ENCODE measurements around the gene TBX6.

Gene TBX6

DNA sequence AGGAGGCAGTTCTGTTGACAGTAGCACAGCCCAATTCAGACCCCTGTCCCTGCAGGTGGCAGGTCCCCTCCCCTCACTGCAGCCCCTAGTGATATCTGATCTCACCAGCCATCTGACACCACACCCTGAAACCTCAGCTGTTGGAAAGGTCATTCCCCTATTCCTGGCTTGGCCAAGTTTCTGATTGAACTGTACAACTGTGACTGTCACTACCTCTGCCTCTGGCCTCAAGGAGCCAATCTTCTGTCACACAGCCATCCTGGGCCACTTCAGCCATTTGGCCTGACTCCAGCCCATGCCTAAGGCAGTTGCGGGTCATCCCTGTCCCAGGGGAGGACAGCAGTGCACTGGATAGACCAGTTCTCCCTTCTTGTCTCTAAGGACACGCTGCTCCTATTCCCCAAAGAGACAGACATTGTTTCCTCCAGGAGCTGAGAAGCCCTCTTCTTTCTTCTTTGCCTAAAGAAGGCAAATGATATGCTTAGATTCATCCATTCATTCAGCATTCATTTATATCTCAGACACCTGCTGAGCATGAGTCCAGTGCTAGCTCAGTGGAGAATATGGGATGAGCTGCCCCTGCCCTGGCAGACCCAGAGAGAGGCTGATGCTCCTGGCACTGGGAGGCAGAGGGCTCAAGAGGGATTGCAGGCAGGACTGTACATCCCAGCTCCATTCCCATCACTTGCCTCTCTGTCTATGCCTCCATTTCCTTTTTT lies 30.7 kb downstream of the TBX6 start:
- Histone ChIP-seq H3K36me3 (ENCODE audit: insufficient read depth, insufficient read length, low read length) (peaks cover 14% of the 10 kb centered on the region), H3K4me1 (ENCODE audit: insufficient read depth, insufficient read length) (peaks cover 10% of the 10 kb centered on the region), H3K4me3 (ENCODE audit: insufficient read length, low read depth) (no peak overlapping the region), H3K27me3 (ENCODE audit: insufficient read depth, insufficient read length) (no peaks in the 10 kb centered on the region), H3K9me3 (ENCODE audit: insufficient read depth, low read length) (no peaks in the 10 kb centered on the region), H3K9ac (ENCODE audit: insufficient read length, low read depth) (peak overlapping the region; percentile 14)
- no peak for DNase-seq (ENCODE audit: low read depth, low spot score)
- no peak for TF ChIP-seq SUZ12 (IDR thresholded peaks at IDR 0.05; ENCODE audit: extremely low read depth, insufficient read depth, insufficient read length)
- no peak for TF ChIP-seq ZNF274 (IDR thresholded peaks at IDR 0.05; ENCODE audit: low read depth, low read length)
- no peak for TF ChIP-seq YY1 (IDR thresholded peaks at IDR 0.05; ENCODE audit: insufficient read depth, insufficient read length)

DNA sequence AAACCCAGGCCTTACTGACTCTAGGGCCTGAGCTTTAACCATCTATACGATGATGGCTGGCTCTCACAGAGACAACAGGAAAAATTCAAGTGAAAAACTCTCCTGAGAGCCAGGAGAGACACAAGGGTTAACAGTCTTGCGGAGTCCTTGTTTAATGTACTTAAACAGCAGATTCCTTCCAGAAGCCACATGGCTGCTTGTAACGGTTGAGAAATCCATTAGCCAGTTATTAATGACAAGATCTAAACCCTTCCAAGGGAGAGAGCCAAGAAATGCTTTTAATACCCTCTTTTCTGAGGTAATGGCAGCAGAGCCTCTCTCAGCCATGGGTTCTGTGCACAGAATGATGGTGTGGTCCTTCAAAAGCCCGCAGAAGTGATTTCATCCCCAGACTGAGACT lies 31.4 kb downstream of the TBX6 start:
- H3K27me3 ChIP-seq (ENCODE audit: insufficient read depth, insufficient read length): no peaks in the 10 kb centered on the region
- H3K9me3 ChIP-seq (ENCODE audit: insufficient read depth, low read length): no peaks in the 10 kb centered on the region
- TF ChIP-seq ZNF274 (IDR thresholded peaks at IDR 0.05; ENCODE audit: low read depth, low read length) (no peak), YY1 (IDR thresholded peaks at IDR 0.05; ENCODE audit: insufficient read depth, insufficient read length) (no peak), SUZ12 (IDR thresholded peaks at IDR 0.05; ENCODE audit: extremely low read depth, insufficient read depth, insufficient read length) (no peak)
- H3K4me1 ChIP-seq (ENCODE audit: insufficient read depth, insufficient read length): peaks cover 10% of the 10 kb centered on the region
- DNase-seq (ENCODE audit: low read depth, low spot score): no peak
- no peak overlapping the region for H3K9ac ChIP-seq (ENCODE audit: insufficient read length, low read depth)
- no peak overlapping the region for H3K4me3 ChIP-seq (ENCODE audit: insufficient read length, low read depth)
- H3K36me3 ChIP-seq (ENCODE audit: insufficient read depth, insufficient read length, low read length): peaks cover 11% of the 10 kb centered on the region

DNA sequence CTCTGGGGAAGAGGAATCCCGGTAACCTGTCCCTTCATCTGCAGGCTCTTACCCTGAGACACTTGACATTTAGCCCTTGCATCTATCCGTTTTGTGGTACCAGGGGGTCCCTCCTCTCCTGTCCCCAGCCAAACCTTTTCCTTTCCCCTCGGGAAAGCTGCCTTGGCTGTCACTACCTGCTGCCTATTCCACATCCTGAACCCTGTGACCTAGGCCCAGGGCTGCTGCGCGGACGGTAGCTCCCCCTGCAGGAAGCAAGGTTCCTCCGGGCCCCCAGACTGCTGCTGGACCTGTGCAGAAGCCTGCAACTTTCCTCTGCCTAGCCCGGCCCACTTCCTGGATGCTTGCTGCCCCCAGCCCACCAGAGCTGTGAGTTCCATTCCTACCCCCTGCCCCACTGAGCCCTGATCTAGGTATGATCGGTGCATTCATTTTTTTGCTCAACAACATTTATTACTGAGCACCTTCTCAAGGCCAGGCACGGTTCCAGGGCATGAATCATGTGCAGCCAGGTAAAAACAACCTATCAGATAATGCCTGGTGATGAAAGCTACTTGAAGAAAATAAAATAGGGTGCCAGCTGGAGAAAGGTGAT lies 36.7 kb downstream of the TBX6 start:
- no peak overlapping the region for H3K4me3 ChIP-seq (ENCODE audit: insufficient read length, low read depth)
- H3K36me3 ChIP-seq (ENCODE audit: insufficient read depth, insufficient read length, low read length): peaks cover 11% of the 10 kb centered on the region
- TF ChIP-seq YY1 (IDR thresholded peaks at IDR 0.05; ENCODE audit: insufficient read depth, insufficient read length) (no peak), ZNF274 (IDR thresholded peaks at IDR 0.05; ENCODE audit: low read depth, low read length) (no peak), SUZ12 (IDR thresholded peaks at IDR 0.05; ENCODE audit: extremely low read depth, insufficient read depth, insufficient read length) (no peak)
- H3K9me3 ChIP-seq (ENCODE audit: insufficient read depth, low read length): no peaks in the 10 kb centered on the region
- H3K4me1 ChIP-seq (ENCODE audit: insufficient read depth, insufficient read length): peaks cover 10% of the 10 kb centered on the region
- H3K9ac ChIP-seq (ENCODE audit: insufficient read length, low read depth): peak overlapping the region; percentile 51
- no peaks in the 10 kb centered on the region for H3K27me3 ChIP-seq (ENCODE audit: insufficient read depth, insufficient read length)
- no peak for DNase-seq (ENCODE audit: low read depth, low spot score)

DNA sequence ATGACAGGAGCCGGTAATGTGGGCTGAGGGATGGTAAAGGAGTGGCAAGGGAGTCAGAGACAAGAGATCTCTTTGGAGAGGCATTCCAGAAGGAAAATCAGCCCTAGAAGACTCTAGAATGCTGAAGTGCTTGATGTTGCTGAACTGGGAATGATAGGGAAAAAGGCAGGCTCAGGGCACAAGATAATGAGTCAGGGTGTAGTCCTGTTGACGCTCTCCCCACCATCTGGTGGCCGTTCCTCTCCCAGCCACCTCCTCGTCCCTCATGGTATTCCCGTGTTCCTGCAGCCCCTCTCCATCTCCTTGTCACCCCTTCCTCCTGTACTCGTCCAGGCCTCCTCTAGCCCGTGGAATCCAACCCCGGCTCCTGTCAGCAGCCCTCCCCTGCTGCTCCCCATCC lies 37.3 kb downstream of the TBX6 start:
- no peak for DNase-seq (ENCODE audit: low read depth, low spot score)
- no peak overlapping the region for H3K4me3 ChIP-seq (ENCODE audit: insufficient read length, low read depth)
- peaks cover 10% of the 10 kb centered on the region for H3K4me1 ChIP-seq (ENCODE audit: insufficient read depth, insufficient read length)
- H3K9me3 ChIP-seq (ENCODE audit: insufficient read depth, low read length): no peaks in the 10 kb centered on the region
- H3K9ac ChIP-seq (ENCODE audit: insufficient read length, low read depth): peak overlapping the region; percentile 51
- no peaks in the 10 kb centered on the region for H3K27me3 ChIP-seq (ENCODE audit: insufficient read depth, insufficient read length)
- H3K36me3 ChIP-seq (ENCODE audit: insufficient read depth, insufficient read length, low read length): peaks cover 8% of the 10 kb centered on the region
- TF ChIP-seq YY1 (IDR thresholded peaks at IDR 0.05; ENCODE audit: insufficient read depth, insufficient read length) (no peak), ZNF274 (IDR thresholded peaks at IDR 0.05; ENCODE audit: low read depth, low read length) (no peak), SUZ12 (IDR thresholded peaks at IDR 0.05; ENCODE audit: extremely low read depth, insufficient read depth, insufficient read length) (no peak)

GRCh38 chr16:30053376-30054015 lies 38.2 kb downstream of the TBX6 start:
- no peak for TF ChIP-seq ZNF274 (IDR thresholded peaks at IDR 0.05; ENCODE audit: low read depth, low read length)
- no peak for TF ChIP-seq YY1 (IDR thresholded peaks at IDR 0.05; ENCODE audit: insufficient read depth, insufficient read length)
- TF ChIP-seq SUZ12 (IDR thresholded peaks at IDR 0.05; ENCODE audit: extremely low read depth, insufficient read depth, insufficient read length): no peak
- no peaks in the 10 kb centered on the region for H3K27me3 ChIP-seq (ENCODE audit: insufficient read depth, insufficient read length)
- H3K4me1 ChIP-seq (ENCODE audit: insufficient read depth, insufficient read length): peaks cover 10% of the 10 kb centered on the region
- peak overlapping the region; percentile 82 for H3K4me3 ChIP-seq (ENCODE audit: insufficient read length, low read depth)
- H3K9ac ChIP-seq (ENCODE audit: insufficient read length, low read depth): peak overlapping the region; percentile 88
- no peaks in the 10 kb centered on the region for H3K9me3 ChIP-seq (ENCODE audit: insufficient read depth, low read length)
- DNase-seq (ENCODE audit: low read depth, low spot score): no peak
- peaks cover 2% of the 10 kb centered on the region for H3K36me3 ChIP-seq (ENCODE audit: insufficient read depth, insufficient read length, low read length)

DNA sequence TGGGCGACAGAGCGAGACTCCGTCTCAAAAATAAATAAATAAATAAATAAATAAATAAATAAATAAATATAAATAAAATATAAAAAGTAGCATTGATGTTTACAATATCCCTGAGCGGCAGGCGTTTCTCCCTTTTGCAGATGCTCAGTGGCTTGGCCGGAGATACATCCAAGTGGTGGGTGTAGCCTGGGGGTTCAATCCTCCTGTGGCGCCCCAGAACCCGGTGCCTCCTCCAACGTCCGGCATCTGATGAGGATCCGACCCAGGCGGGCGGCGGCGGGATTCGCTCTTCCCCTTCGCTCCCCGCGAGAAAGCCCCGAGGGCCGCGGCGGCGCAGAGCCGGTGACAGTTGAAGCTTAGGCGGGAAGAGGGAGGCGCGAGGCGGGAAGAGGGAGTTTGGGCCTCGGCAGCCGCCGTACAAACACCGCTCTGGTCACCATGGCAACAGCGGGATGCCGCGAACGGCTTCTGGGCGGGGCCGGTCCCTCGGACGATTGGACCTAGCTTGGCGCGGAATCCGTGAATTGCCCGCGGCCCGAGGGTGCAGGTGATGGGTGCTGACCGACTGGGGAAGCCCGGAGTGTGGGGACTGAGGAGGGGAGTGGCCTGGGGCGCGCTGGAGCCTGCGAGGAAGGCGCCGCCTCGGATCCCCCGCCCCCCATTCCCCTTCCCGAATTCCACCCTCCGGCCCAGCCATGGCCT lies 38.9 kb downstream of the TBX6 start:
- peaks cover 10% of the 10 kb centered on the region for H3K4me1 ChIP-seq (ENCODE audit: insufficient read depth, insufficient read length)
- no peak for TF ChIP-seq SUZ12 (IDR thresholded peaks at IDR 0.05; ENCODE audit: extremely low read depth, insufficient read depth, insufficient read length)
- TF ChIP-seq ZNF274 (IDR thresholded peaks at IDR 0.05; ENCODE audit: low read depth, low read length): no peak
- TF ChIP-seq YY1 (IDR thresholded peaks at IDR 0.05; ENCODE audit: insufficient read depth, insufficient read length): no peak
- no peaks in the 10 kb centered on the region for H3K9me3 ChIP-seq (ENCODE audit: insufficient read depth, low read length)
- H3K36me3 ChIP-seq (ENCODE audit: insufficient read depth, insufficient read length, low read length): peaks cover 2% of the 10 kb centered on the region
- H3K9ac ChIP-seq (ENCODE audit: insufficient read length, low read depth): peak overlapping the region; percentile 88
- H3K27me3 ChIP-seq (ENCODE audit: insufficient read depth, insufficient read length): no peaks in the 10 kb centered on the region
- peak; percentile 83 for DNase-seq (ENCODE audit: low read depth, low spot score)
- H3K4me3 ChIP-seq (ENCODE audit: insufficient read length, low read depth): peak overlapping the region; percentile 82
